ENCODE data around the gene CYLD. TPM values are rescaled to one million over a fixed set of nuclear protein-coding genes. Genes with fewer than 3 reads are reported as not detected.

The CYLD gene
- total RNA-seq, 5 donors from 2014 or later (not counting 1 experiment from before 2014, with no cell fraction given), result 243 to 380 (median 294) TPM

DNA sequence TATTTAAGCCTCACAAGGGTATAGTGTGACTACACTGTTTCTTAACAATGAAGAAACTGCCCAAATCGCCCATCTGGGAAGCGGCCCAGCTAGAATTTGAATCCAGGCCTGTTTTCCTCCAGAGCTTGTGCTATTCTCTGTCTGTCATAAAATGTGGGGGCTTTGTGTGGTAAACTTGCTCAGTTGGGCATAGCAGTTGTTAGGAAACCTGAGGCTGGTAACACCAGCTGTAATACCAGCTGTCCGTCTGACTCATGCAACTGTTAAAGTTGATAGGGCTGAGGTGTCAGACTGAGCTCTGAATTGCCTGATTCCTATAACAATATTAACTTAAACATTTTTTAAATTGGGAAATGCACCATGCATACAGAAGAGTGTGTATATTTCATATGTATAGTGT is 39.2 kb upstream of the CYLD start:
- no peaks in the 10 kb centered on the region for H3K27me3 Mint-ChIP-seq
- POLR2A ChIA-PET, result interaction anchor here (0.5 to 0.9 kb wide), 2 partner anchors 46 to 428 kb away, joined by 3 to 4 read pairs; no protein-coding TSS in a partner anchor

DNA sequence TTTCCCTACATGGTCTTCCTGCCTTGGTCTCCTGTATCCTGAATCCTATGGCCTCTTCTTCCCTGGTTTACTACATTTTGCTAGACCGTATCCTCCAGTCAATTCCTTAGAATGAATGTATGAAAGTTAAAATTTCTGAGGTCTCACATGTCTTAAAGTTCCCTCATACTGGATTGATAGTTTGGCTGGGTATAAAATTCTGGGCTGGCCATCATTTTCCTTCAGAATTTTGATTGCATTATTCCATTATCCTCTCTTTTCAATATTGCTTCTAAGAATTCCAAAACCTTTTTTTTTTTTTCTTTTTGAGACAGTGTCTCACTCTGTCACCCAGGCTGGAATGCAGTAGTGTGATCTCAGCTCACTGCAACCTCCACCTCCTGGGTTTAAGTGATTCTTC is 37.6 kb upstream of the CYLD start:
- H3K27ac ChIP-seq (ENCODE audit: low read length), result no peak overlapping the region
- H3K36me3 ChIP-seq (ENCODE audit: control insufficient read depth in 2 of 2, extremely low read depth in 1 of 2, insufficient read depth in 1 of 2, low read length in 1 of 2), result no peaks in the 10 kb centered on the region
- ChIA-PET CTCF (interaction anchor here in 1 of 2 donors (0.7 kb wide), 1 partner anchor 577 kb away, joined by 4 read pairs; no protein-coding TSS in a partner anchor), POLR2A (interaction anchor here in 1 of 2 donors (0.6 to 0.7 kb wide), 2 partner anchors 58 to 87 kb away, joined by 3 read pairs; no protein-coding TSS in a partner anchor)
- Mint-ChIP-seq H3K36me3 (peaks cover 32% of the 10 kb centered on the region), H3K27ac (no peak overlapping the region), H3K27me3 (no peaks in the 10 kb centered on the region), H3K4me3 (no peak overlapping the region), H3K4me1 (peaks cover 33 to 74% (median 41%) of the 10 kb centered on the region in 3 donors), H3K9me3 (peaks cover 11 to 18% (median 18%) of the 10 kb centered on the region in 3 donors)
- H3K27me3 ChIP-seq (replicated peaks in 1 of 2; ENCODE audit: control insufficient read depth in 2 of 2, extremely low read depth in 1 of 2, insufficient read depth in 2 of 2, low read length in 1 of 2), result no peaks in the 10 kb centered on the region
- peaks cover 0 to 24% of the 10 kb centered on the region in 2 experiments for H3K4me1 ChIP-seq (ENCODE audit: control insufficient read depth in 1 of 2, extremely low read depth in 1 of 2, insufficient read depth in 2 of 2, low read length in 2 of 2)
- ATAC-seq (replicated peaks in 1 of 4), result no peak
- no peak for DNase-seq
- peaks cover 3% of the 10 kb centered on the region for H3K9me3 ChIP-seq
- H3K4me3 ChIP-seq (ENCODE audit: control insufficient read depth in 1 of 2, extremely low read depth in 1 of 2, low read length in 1 of 2), result no peak overlapping the region
- WGBS (ENCODE audit: insufficient coverage), result no CpG with 5 or more reads among the region's 1 CpG

More for the DNA sequence above, 39.2 kb upstream of the CYLD start:
- no peaks in the 10 kb centered on the region for H3K36me3 ChIP-seq (ENCODE audit: control insufficient read depth in 2 of 2, extremely low read depth in 1 of 2, insufficient read depth in 1 of 2, low read length in 1 of 2)
- Mint-ChIP-seq H3K4me3 (no peak overlapping the region), H3K27ac (peak overlapping the region in 1 of 2 donors; percentile 58), H3K9me3 (peaks cover 11 to 18% (median 18%) of the 10 kb centered on the region in 3 donors), H3K36me3 (peaks cover 29% of the 10 kb centered on the region), H3K4me1 (peaks cover 36 to 74% (median 36%) of the 10 kb centered on the region in 3 donors)
- DNase-seq, result no peak
- H3K9me3 ChIP-seq, result peaks cover 3% of the 10 kb centered on the region
- peaks cover 0 to 29% of the 10 kb centered on the region in 2 experiments for H3K4me1 ChIP-seq (ENCODE audit: control insufficient read depth in 1 of 2, extremely low read depth in 1 of 2, insufficient read depth in 2 of 2, low read length in 2 of 2)
- ATAC-seq (replicated peaks in 1 of 4), result no peak
- WGBS (ENCODE audit: insufficient coverage), result 100% methylated on average over 2 of the region's 3 CpGs
- H3K4me3 ChIP-seq (ENCODE audit: control insufficient read depth in 1 of 2, extremely low read depth in 1 of 2, low read length in 1 of 2), result no peak overlapping the region
- H3K27me3 ChIP-seq (replicated peaks in 1 of 2; ENCODE audit: control insufficient read depth in 2 of 2, extremely low read depth in 1 of 2, insufficient read depth in 2 of 2, low read length in 1 of 2), result no peaks in the 10 kb centered on the region
- CTCF ChIA-PET, result interaction anchor here in 1 of 2 donors (0.8 kb wide), 1 partner anchor 44 kb away, joined by 3 read pairs; no protein-coding TSS in a partner anchor
- H3K27ac ChIP-seq (ENCODE audit: low read length), result no peak overlapping the region

DNA sequence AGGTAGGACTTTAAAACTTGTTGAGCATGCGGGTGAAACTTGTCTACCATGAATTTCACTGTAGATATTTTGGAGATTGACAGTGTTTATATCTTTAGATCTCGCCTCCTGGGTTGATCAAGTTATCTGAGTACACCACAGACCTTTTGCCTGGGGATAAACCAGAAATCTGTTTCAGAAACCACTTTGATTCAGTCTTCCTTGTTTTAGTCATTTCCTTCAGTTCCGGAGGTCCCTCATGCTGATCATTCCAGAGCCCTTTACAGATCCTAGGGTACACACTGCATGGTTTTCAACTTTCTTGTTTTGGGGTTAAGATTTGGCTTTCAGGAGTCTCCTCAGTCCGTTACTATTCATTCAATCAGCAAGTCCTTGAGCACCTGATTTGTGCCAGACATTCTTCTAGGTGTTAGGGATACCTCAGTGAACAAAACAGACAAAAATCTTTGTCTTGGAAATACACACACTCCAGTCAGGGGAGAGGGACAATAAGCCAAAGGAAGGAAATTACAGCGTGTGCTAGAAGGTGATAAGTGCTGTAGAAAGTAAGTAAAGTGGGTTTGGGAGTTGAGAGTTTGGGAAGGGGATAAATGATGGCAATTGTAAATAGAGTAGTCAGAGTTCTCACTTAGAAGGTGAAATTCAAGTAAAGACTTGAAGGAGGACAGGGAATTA is 36.3 kb upstream of the CYLD start:
- CTCF ChIA-PET, result no interaction called here
- no peaks in the 10 kb centered on the region for H3K27me3 Mint-ChIP-seq
- no peak for DNase-seq
- POLR2A ChIA-PET, result no interaction called here
- H3K9me3 ChIP-seq, result peaks cover 3% of the 10 kb centered on the region
- H3K4me3 ChIP-seq (ENCODE audit: control insufficient read depth in 1 of 2, extremely low read depth in 1 of 2, low read length in 1 of 2), result no peak overlapping the region
- no peaks in the 10 kb centered on the region for H3K36me3 ChIP-seq (ENCODE audit: control insufficient read depth in 2 of 2, extremely low read depth in 1 of 2, insufficient read depth in 1 of 2, low read length in 1 of 2)
- 100% methylated on average over 1 of the region's 5 CpGs for WGBS (ENCODE audit: insufficient coverage)
- peaks cover 32% of the 10 kb centered on the region for H3K36me3 Mint-ChIP-seq
- peak overlapping the region in 1 of 2 donors; percentile 66 for H3K27ac Mint-ChIP-seq
- no peak overlapping the region for H3K27ac ChIP-seq (ENCODE audit: low read length)
- H3K4me3 Mint-ChIP-seq, result no peak overlapping the region
- ATAC-seq (replicated peaks in 1 of 4), result no peak
- peaks cover 2 to 19% of the 10 kb centered on the region in 2 experiments for H3K4me1 ChIP-seq (ENCODE audit: control insufficient read depth in 1 of 2, extremely low read depth in 1 of 2, insufficient read depth in 2 of 2, low read length in 2 of 2)
- H3K9me3 Mint-ChIP-seq, result peaks cover 11 to 18% (median 18%) of the 10 kb centered on the region in 3 donors
- no peaks in the 10 kb centered on the region for H3K27me3 ChIP-seq (replicated peaks in 1 of 2; ENCODE audit: control insufficient read depth in 2 of 2, extremely low read depth in 1 of 2, insufficient read depth in 2 of 2, low read length in 1 of 2)
- peaks cover 29 to 73% (median 40%) of the 10 kb centered on the region in 3 donors for H3K4me1 Mint-ChIP-seq

DNA sequence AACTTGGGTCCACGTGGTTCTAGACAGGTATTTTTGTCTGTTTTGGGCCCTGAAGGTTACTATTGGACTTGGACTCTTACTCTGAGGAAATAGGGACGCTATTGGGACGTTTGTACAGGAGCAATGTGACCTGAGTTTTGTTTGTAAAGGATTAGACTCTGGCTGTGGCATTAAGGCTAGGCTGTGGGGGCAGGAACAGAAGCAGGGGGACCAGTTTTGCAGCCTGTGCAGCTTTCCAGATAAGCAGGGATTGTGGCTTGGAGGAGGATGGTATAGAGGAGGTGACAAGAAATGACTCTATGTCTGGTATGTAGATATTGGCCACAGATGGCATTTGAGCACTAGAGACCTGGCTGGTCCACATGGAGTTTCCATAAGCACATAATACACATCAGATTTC is 35.6 kb upstream of the CYLD start:
- H3K4me3 ChIP-seq (ENCODE audit: control insufficient read depth in 1 of 2, extremely low read depth in 1 of 2, low read length in 1 of 2), result no peak overlapping the region
- Mint-ChIP-seq H3K36me3 (peaks cover 33% of the 10 kb centered on the region), H3K4me3 (no peak overlapping the region), H3K9me3 (peaks cover 11 to 18% (median 18%) of the 10 kb centered on the region in 3 donors), H3K27ac (no peak overlapping the region), H3K4me1 (peaks cover 29 to 68% (median 41%) of the 10 kb centered on the region in 3 donors), H3K27me3 (no peaks in the 10 kb centered on the region)
- no peaks in the 10 kb centered on the region for H3K27me3 ChIP-seq (replicated peaks in 1 of 2; ENCODE audit: control insufficient read depth in 2 of 2, extremely low read depth in 1 of 2, insufficient read depth in 2 of 2, low read length in 1 of 2)
- CTCF ChIA-PET, result no interaction called here
- H3K27ac ChIP-seq (ENCODE audit: low read length), result no peak overlapping the region
- 89% methylated on average over 3 of the region's 3 CpGs for WGBS (ENCODE audit: insufficient coverage)
- H3K4me1 ChIP-seq (ENCODE audit: control insufficient read depth in 1 of 2, extremely low read depth in 1 of 2, insufficient read depth in 2 of 2, low read length in 2 of 2), result peaks cover 2 to 19% of the 10 kb centered on the region in 2 experiments
- ATAC-seq (replicated peaks in 1 of 4) (no peak), DNase-seq (no peak)
- peaks cover 3% of the 10 kb centered on the region for H3K9me3 ChIP-seq
- POLR2A ChIA-PET, result no interaction called here
- H3K36me3 ChIP-seq (ENCODE audit: control insufficient read depth in 2 of 2, extremely low read depth in 1 of 2, insufficient read depth in 1 of 2, low read length in 1 of 2), result no peaks in the 10 kb centered on the region

DNA sequence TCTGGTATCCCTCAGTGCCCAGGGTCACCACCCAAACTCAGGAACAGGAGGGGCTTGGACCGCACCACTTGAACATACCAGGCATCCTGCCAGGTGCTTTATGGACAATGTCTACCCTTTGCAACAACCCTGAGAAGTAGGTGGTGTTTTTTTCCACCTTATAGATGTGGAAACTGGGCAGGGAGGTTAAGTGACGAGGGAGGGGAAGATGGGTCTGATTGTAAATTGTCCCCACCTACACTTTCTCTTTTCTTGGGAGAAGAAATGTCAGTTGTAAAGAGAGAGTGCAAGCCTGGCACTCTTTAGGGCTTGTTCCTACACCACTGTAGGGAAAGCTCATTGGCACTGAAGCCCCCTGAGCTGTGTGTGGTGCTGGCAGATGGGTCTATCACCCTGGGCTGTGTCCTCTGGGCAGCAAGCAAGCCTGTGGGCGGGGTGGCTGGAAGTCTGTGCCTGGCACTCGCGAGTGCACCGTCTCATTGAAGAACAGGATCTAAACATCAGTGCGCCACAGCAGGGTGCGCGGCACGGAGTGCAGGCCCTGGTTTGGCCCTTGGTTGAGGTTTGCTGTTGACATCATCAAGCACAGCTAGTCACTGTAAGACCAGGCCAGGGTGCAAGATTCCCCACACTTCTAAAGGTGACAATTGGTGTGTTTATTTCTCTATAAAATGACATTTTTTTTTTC is 33.4 kb upstream of the CYLD start:
- peaks cover 11 to 18% (median 18%) of the 10 kb centered on the region in 3 donors for H3K9me3 Mint-ChIP-seq
- H3K27me3 Mint-ChIP-seq, result no peaks in the 10 kb centered on the region
- ChIA-PET POLR2A (interaction anchor here in 1 of 2 donors (0.7 kb wide), 1 partner anchor 59 kb away, joined by 3 read pairs; no protein-coding TSS in a partner anchor), CTCF (interaction anchor here in 1 of 2 donors (0.6 to 1.5 kb wide), 5 partner anchors 12 to 98 kb away, joined by 3 to 5 read pairs (median 3); partner anchors contain the start of gene CYLD)
- Histone ChIP-seq H3K36me3 (ENCODE audit: control insufficient read depth in 2 of 2, extremely low read depth in 1 of 2, insufficient read depth in 1 of 2, low read length in 1 of 2) (no peaks in the 10 kb centered on the region), H3K27ac (ENCODE audit: low read length) (peak overlapping the region; percentile 14), H3K27me3 (replicated peaks in 1 of 2; ENCODE audit: control insufficient read depth in 2 of 2, extremely low read depth in 1 of 2, insufficient read depth in 2 of 2, low read length in 1 of 2) (no peaks in the 10 kb centered on the region), H3K9me3 (peaks cover 3% of the 10 kb centered on the region), H3K4me3 (ENCODE audit: control insufficient read depth in 1 of 2, extremely low read depth in 1 of 2, low read length in 1 of 2) (no peak overlapping the region), H3K4me1 (ENCODE audit: control insufficient read depth in 1 of 2, extremely low read depth in 1 of 2, insufficient read depth in 2 of 2, low read length in 2 of 2) (peaks cover 2 to 16% of the 10 kb centered on the region in 2 experiments)
- peaks cover 38% of the 10 kb centered on the region for H3K36me3 Mint-ChIP-seq
- 51% methylated on average over 5 of the region's 10 CpGs for WGBS (ENCODE audit: insufficient coverage)
- peaks cover 21 to 52% (median 45%) of the 10 kb centered on the region in 3 donors for H3K4me1 Mint-ChIP-seq
- peak; percentile 60 to 83 (median 74) for ATAC-seq (replicated peaks in 1 of 4)
- H3K27ac Mint-ChIP-seq, result peak overlapping the region; percentile 82
- peak in 4 of 35 experiments; percentile 12 to 36 (median 23) for DNase-seq
- peak overlapping the region in 1 of 3 donors; percentile 37 for H3K4me3 Mint-ChIP-seq

Data from T-cell (primary cell).